AG08395 (cell line): ENCODE results near the gene UBE2D4.
"Not testable (repeated sequence)": the region's sequence is repeated elsewhere in the genome, so short reads cannot be mapped to it uniquely, and the experiment has no call there.

ENCODE experiments used
- DNase-seq: peaks from one replicate; pipeline ENCODE4 v3.0.0; 2012; ENCODE audit warnings: mixed read lengths, low spot score

Gene UBE2D4

DNA sequence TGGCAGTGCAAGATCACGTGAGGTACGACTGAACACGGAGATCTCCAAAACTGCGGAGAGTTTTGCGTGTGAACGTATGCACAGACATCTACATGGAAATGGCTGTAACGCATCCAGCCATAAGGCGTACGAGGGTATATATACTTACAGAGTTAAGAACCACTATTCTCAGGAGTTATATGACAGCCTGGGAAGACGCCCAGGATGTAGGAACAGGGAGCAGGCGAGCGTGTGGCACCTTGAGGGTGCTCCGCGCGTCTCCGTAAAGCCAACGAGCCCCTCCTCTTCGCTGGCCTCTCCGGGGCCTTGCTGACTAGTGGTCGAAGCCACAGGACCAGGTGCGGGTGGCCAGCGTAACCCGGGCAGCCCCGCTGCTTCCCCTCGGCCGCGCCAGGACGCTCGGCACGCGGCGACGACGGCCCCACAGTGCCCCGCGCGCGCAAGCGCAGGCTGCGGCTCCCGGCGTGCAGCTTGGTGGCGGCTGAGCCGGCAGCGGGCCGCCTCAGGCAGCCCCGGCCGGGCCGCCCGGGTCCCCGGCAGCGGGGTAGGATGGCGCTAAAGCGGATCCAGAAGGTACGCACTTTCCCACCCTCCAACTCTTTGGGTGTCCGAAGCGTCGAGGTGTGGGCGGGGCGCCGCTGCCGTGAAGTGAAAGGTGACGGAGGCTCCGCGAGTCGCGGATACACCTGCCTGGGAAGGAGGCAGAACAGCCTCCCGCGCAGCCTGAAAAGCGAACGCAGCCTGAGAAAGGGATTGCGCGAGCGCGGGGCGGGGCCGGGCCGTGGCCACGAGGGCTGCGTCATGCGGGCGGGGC lies at the start of gene UBE2D4:
UBE2D4 (plus strand) TSS at position 453 of the 814 bp plus-strand sequence; CDS start at position 550, 97 bp downstream.
- DNase-seq: peak; percentile 85

DNA sequence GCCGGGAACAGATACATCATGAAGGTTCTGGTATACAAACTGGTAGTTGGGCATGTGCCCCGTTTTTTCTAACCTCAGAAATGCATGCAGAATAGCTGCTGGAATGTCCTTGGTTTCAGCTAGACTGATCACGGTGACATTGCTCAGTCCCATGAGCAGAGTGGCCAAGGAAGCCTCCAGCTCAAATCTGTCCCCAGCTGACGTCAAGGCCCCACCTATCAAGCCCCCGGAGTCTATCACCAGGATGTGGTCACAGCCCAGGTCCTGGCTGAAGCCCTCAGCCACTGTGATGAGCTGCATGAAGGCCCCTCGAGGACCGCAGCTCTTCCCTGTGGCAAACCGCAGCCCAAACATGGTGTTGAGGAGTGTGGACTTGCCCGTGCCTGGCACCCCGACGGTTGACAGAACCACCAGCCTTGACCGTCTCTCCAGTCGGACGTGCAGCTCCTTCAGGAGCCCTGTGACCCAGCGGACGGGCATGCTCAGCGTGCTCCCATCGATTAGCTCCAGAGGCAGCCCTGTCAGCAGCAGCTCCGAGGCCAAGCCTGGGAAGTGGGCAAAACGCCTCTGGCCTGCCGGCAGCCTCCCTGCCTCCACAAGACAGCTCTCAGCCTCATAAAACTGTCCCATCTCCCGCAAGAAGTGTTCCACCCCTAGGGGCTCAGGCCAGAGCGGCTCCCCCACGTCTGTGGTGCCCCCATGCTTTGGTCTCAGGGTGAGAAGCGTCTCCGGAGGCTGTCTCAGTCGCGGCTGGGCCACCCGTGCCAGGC lies 49.1 kb upstream of the UBE2D4 start:
- no peak for DNase-seq

DNA sequence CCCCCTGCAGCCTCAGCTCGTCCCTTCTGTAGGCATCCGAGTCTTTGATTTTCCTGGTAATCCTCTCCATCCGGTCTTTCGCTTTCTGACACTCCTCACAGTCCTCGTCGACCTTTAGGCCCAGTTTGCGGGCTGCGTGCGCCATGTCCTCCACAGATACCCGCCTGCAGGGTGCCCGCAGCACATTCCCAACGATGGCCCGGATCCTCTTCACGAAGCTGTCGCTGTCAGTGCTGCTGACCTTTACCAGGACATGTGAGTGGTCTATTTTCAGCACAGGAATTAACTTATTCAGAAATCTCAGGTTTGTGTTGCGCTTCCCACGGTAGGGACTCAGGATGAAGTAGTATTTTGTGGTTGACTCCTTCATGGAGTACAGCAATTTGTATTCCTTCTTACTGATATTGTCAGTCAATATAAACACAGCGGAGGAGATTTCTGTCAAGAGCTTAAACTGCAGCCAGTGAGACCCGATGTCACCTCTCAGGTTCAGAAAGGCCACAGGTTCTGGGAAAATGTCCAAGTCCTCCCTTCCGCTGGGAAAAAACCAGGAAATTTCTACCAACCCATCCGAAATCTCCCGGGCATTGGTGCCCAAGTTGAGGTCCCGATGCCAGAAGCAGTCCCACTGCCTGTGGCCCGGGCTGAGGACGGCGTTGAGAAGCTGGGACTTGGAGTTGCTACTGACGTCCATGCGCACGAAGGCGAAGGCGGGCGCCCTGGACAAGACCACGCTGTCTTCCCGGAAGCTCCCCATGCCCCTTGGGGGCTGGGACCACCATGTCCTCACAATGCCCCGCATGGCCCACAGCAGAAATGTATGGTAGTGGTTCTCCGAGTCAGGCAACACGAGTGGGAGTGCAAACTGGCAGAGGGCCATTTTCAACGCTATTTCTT lies 48.0 kb upstream of the UBE2D4 start:
- no peak for DNase-seq

DNA sequence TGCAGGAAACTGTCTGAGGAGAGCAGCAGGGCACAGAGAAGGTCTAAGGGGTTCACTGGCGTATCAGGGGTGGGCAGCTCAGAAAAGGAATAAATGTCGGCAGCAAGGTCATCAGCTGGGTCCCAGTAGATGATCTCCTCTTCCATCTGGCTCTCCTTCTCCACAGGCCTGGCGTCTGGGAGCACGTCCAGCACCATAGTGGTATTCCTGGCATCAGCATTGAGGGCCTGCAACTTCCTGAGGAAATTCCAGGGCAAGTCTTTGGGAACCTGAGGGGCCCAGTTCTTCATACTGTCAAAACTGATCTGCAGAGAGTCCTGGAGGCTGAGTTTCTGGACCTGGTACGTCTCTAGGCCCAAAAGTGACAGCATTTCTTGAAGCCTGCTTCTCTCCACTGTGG lies 47.4 kb upstream of the UBE2D4 start:
- DNase-seq: peak; percentile 24

DNA sequence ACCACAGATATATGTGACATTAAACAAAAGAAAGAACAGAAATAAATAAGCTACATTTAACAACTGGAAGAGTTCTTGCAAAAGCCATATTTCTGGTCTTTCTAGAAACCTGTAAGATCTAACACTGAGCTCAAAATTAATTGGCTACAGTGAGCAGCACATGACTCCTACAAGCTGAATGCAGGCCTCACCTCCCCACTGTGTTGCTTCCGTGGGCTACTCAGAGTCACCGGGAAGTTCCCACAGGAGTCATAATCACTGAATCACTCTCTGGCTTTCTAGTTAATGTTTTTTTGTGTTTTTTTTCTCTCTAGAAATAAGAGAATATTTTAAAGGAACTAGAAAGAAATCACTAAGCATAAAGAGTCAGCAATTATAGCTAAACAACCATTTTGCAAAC lies 46.8 kb upstream of the UBE2D4 start:
- peak; percentile 58 for DNase-seq

DNA sequence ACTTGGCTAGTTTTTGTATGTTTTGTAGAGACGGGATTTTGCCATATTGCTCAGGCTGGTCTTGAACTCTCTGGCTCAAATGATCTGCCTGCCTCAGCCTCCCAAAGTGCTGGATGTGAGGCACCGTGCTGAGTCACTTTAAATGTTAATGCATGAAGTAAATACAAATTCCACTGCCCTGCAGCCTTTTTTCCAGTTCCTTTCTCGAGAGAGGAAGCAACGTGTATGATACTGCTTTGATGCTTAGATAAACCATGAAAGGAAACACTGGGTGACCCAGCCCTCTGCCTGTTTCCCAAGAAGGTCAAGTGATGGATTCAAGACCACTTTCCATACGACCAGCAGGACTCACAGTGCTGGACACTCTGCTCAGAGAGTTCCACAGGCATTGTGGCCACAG lies 45.6 kb upstream of the UBE2D4 start:
- DNase-seq: no peak

DNA sequence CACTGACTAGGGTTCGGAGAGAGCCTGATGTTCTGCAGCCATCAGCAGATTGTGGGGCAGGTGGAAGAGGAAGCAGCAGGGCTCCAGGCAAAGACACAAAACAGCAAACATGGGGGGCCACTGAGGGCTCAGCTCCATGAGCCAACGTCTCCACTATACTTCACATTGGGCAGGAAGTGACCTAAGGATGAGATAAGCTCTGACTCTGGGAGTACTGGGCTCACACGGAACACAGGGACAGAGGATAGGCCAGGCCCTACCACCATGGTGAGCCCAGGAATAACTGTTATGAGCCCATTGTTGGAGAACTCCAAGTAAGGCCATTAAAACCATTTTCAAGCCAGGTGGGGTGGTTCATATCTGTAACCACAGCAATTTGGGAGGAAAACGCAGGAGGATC lies 42.0 kb upstream of the UBE2D4 start:
- DNase-seq: no peak

DNA sequence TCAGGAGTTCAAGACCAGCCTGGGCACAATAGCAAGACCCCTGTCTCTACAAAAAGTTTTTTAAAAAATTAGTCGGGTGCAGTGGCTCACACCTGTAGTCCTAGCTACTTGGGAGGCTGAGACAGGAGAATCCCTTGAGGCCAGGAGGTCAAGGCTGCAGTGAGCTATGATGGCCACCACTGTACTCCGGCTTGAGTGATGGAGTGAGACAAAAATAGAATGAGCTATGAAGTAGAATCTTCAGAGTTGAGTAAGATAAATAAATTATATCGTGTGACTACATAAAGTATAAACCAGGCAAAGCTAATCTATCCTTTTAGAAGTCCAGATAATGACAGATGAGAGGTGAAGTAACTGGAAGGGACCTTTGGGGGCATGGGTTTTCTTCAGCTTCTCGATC lies 41.6 kb upstream of the UBE2D4 start:
- no peak for DNase-seq

DNA sequence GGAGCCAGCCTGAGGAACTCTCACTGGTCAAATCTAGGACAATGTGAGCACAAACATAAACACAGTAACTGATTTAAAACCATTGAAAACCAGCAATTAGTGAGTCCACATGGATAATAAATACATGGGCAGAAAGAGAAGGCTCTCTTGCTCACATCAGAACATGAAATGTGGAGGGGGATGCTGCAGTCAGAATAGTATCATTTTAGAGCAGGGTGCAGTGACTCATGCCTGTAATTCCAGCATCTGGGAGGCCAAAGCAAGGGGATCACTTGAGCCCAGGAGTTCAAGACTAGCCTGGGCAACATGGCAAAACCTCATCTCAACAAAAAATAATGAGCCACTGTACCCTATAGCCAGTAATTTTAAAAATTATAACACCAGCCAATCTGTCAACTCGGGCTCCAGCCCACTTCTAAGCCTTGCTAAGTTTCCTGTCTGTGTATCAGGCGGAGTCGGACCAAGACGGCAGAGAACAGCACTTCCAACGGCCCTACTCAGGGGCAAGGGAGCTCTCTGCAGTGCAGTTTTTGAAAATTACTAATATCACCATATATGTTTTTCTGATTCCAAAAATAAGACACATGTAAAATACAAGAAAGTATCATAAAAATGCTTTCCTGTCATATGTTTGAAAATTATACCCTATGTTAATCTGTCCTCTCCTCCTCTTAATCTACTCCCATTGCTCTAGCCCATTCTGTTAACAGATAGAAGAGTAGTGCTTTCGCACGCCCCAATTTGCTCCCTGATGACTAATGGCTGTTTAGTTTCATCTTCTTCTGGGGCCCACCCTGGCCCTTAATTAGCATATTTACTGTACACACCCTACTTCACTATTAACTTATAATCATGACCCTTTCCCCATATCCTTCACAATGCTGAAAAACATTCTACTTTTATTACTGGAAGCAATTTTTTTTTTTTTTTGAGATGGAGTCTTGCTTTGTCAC lies 37.0 kb upstream of the UBE2D4 start:
- no peak for DNase-seq

DNA sequence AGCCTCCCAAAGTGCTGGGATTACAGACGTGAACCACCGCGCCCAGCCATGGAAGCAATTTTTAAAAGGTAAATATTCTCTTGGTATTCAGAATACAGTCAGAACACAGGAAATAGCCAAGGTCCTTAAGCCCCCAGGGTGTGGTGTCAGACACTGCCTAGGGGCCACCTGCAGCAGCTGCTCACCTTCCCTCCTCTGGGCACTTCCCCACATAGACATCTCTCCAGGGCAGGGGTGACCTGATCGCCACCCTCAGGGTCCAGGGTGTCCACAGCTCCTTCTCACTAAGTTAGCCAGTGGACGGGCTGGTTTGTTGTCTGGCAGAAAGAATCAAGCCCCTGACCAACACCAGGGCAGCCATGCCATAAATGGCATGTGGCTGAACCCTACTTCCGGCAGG lies 35.8 kb upstream of the UBE2D4 start:
- no peak for DNase-seq

DNA sequence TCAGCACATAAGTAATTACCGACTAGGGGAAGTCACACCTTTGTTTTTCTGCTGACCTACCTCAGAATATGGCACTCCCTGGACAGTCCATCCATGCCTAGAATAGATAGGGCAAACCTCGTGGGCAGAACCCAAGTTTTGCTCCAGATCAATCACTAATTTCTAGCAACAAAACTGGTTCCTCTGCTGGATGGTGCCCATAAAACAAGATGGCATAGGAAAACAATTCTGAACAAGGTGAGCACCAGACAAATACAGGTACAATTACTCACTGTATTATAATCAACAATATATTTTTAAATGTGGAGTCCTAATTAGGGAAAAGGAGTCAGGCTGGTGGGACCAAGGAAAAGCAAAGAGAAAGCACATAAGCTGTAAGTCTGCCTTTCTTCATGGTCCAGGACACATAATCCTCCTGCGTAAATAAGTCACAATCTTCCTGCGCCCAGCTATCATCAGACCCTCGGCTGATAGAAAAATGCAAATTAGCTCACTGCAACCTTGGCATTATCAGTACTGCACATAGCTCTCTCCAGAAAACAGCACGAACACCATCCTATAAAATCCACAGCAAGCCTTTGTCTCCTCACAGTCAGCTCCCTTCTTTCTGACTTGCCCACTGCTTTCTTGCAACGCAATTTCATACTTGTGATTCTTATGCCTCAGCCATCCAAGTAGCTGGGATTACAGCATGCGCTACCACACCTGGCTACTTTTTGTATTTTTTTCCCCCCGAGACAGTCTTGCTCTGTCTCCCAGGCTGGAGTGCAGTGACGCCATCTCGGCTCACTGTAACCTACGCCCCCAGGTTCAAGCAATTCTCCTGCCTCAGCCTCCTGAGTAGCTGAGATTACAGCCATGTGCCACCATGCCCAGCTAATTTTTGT lies 34.9 kb upstream of the UBE2D4 start:
- DNase-seq: no peak

DNA sequence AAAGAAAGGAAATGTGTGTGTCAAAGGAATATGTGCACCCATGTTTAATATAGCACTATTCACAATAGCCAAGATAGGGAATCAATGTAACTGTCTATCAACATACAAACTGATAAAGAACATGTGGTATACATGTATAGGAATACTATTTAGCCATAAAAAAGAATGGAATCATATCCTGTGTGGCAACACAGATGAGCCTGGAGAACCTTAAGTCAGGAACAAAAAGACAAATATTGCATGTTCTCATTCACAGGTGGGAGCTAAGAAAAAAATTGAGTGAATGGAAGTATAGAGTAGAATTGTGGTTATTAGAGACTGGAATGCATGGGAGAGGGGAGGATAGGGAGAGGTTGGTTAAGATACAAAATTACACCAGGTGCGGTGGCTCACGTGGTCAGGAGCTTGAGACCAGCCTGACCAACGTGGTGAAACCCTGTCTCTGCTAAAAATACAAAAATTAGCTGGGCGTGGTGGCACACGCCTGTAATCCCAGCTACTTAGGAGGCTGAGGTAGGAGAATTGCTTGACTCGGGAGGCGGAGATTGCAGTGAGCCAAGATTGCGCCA lies 30.3 kb upstream of the UBE2D4 start:
- DNase-seq: no peak

DNA sequence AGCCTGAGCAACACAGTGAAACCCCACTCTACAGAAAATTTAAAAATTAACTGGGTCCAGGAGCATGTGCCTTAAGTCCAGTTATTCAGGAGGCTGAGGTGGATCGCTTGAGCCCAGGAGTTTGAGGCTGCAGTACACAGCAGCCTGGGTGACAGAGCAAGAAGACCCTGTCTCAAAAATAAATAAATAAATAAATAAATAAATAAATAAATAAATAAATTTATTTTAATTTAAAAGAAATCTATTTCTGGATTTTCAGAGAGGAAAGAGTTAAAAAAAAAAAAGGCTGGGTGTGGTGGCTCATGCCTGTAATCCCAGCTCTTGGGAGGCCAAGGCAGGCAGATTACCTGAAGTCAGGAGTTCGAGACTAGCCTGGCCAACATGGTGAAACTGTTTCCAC lies 27.7 kb upstream of the UBE2D4 start:
- DNase-seq: not testable (repeated sequence)

DNA sequence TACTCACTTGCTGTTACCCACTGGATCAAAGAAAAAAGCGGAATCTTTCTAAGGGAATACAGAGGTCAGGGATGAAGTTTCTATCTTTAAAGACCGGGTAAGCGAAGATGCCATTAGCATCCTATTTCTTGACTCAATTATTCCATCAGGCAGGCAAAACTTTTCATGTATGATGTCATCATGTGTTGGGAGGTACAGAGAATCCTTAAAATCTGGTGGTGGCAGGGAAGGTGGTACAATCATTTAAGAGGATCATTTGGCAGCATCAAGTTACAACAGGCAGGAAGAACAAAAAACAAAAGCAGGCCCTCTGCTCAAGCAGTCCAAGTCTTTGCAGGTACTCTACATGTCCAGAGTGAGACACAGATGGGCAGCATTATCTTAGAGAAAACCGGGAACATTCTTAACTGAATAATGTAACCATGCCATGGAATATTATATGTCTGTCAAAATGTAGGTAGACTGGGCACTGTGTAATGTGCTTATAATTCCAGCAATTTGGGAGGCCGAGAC lies 23.6 kb upstream of the UBE2D4 start:
- DNase-seq: no peak

DNA sequence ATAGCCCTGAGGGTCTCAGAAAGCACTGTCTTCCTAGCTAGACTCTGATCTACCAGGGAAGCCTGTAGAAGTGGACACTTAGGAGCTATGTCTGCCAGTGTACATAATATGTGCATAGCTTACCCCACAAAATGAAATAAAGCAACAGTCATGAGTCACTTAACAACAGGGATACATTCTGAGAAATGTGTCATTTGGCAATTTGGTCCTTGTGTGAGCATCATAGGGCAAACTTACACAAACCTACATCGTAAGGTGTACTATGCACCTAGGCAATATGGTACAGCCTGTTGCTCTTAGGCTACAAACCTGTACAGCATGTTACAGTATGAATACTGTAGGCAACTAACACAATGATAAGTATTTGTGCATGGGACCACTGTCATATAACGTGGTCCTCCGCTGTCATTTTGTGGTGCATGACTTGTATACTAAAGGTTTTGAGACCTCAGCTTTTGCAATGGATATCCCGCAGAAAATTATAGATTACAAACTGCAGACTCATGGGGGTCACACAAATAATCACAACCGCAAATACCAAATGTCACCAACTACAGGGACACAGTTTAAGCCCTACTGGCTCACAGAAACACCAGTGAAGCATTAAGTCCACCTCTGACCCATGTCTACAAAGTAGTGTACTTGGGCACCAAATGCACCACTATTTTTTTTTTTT lies 21.6 kb upstream of the UBE2D4 start:
- peak; percentile 35 for DNase-seq

DNA sequence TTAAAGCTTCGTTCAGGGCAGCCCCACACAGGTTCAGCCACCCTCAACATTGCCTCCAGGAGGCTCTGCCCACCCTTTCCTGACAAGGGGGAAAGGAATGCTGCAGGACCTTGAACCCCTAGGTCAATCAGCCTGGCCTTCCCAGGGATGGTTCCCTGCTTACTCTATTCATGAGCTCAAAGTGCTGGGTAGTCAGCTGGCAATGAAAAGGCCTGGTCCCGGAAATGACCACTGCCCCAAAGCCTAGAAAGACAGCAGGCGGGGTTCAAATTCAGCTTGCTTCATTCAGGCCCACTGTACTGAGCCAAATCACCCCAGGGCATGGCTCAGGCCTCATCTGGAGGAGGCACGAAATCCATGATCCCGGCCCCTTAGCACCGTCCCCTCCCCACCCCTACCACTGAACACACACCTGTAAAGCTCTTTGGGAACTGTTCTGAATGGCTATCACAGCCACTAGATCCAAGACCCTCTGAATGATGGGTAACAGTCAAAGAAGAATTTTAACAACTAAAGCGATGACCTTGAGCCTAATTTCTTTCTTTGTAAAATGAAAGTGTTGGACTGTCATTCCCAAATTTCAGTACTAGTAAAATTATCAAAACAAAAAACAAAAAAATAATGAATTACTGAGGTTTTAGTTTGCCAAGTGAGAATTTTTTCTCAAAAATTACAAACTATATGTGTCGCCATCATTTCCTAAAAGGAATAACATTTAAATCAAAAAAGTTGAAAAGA lies 20.9 kb upstream of the UBE2D4 start:
- DNase-seq: peak; percentile 62

DNA sequence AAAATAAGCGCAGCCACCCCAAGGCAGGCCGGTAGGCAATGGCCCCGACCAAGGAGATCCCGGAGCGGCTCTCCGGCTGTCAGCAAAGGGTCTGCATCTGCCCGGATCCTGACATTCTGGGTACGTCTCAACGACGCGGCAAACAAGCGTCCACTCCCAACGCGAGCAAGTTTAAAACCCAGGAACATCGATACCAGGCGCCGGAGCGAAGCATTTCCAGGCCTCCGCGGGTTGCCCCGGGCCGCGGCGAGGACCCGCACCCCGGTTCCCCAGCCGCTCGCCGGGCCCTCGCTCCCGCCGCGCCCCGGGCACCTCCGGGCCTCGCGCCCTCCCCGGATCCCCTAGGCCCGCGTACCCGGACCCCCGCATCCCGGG lies 20.3 kb upstream of the UBE2D4 start:
- peak; percentile 41 for DNase-seq

DNA sequence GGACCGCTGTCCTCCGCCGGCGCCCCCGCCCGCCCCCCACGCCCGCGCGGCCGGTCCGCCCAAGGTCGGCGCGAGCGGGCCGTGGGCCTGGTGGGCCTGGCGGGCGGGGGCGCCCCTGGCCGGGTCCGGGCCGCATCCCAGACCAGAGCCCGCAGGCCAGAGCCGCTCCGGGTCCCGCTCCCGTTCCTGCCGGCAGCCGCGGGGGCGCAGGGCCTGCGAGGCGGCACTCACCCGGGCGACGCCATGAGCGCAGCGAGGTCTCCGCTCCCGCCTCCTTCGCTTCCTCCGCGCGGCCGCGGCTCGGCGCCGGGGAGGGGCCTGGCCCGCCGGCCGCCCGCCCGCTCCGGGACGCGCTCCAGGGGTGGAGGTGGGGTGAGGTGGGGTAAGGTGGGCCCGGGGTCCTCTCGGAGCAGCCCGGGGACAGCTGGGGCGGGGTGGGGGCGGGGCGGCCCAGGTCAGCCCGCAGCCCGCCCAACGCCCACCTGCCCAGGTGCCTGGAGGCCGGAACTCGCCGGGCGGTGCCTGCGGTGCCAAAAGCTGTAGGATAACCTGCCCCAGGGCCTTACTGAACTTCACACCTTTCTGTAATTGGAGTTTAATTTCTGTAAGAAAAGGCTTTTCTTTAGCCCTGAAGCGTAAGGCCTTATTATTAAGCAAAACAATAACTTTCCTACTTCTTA lies 19.8 kb upstream of the UBE2D4 start, which contains the start of gene URGCP:
URGCP (minus strand) TSS at position 266 of the 680 bp plus-strand sequence; CDS start at position 245, 21 bp downstream.
- DNase-seq: peak; percentile 78
